DMS 273 (cell line): ENCODE results near the gene FAM53B.

ENCODE experiments used
- DNase-seq: peaks from one replicate; lab custom pipeline; 2025; ENCODE audit not compliant: unreplicated experiment; lab: John Stamatoyannopoulos, UW

FAM53B gene

GRCh38 chr10:124637091-124637700 is 107.0 kb downstream of the FAM53B start:
- DNase-seq, result no peak

DNA sequence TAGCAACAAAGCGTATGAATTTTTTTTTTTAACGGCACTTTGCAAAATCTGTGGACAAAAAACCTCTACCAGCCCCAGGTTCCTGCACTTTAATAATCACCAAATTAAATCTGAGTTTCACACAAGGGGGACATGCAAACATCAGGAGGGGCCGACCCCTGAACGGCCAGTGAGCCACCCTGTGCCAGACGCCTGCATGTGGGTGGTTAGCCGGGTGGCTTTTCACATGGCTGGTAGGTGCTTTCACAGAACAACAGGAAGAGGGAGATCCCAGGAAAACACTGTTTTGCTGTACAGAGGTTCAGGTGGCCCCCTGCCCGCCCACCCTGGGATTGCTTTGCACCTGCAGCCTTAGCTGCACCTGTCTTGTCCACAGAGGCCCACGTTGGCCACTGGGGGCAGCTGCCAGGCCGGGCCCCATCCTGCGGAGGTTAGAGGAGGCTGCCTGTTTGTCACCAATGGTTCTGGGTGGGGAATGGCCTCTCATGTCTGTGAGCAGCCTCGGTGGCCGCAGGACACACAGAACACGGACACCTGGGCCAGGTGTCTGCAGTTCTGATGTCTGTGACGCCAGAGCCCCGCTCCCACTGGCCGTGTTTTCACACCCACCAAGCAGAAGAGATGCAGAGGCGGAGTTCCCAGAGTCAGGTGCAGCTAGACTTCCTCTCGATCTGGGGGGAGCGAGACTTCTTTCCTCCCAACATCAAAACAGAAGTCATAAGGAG is 107.7 kb downstream of the FAM53B start:
- DNase-seq, result no peak

GRCh38 chr10:124632566-124632965 is 111.6 kb downstream of the FAM53B start:
- DNase-seq, result no peak

DNA sequence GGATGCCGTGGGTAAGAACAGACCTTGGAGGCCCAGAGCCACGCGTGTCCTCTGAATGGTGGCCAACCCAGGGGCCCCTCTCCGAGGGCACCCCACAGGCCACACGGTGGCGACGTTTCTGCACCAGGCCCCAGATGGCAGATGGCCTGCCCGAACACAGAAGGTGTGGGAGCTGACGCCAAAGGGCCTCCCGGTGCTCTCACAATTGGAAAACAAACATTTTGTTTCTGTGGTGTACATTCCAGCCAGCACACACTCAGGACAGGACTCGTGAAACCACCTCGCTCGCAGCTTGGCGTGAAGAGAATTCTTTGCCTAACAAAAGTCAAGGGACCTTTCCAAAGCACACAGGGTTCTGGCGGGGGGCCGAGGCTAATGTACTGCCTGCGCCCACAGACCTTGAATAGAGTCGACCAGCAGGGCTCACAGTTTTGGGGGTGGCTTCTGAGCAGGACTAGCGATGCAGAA is 112.1 kb downstream of the FAM53B start:
- peak; percentile 88 for DNase-seq

GRCh38 chr10:124630551-124630950 is 113.6 kb downstream of the FAM53B start:
- DNase-seq, result no peak

DNA sequence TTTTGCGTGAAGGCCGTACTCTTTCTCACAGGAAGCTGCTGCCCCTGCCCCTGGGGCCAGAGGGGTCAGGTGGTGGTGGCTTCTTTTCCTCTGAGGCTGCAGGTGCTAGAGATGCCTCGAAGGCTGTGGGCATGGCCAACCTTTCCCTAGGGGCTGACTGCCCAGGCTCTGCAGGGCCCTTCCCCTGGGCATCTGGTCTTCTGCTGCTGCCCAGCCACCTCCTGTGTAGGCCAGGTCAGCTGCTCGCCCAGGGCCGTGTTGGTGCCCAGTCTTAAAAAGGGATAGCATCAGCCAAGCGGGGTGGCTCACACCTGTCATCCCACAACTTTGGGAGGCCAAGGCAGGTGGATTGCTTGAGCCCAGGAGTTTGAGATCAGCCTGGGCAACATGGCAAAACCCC is 114.3 kb downstream of the FAM53B start:
- DNase-seq, result no peak

DNA sequence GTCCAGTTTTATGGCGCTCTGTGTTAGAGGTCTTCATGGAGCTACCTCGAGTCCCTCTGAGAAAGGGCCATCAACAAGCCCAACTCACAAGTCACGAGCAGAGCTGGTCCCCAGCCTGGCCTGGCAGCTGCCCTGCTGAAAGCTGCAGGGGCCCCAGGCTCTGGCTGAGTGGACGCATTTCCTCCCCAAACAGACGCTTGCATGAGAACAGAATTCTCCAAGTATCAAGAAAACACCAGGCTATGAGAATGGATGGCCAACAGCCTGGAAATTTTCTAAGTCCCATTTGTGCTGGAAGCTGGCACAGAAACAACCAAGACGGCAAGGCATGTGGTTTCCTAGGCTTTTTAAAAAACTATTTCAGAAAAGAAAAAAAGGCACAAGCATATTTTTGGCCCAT is 114.8 kb downstream of the FAM53B start:
- DNase-seq, result no peak

GRCh38 chr10:124628676-124629021 is 115.5 kb downstream of the FAM53B start:
- DNase-seq, result no peak

DNA sequence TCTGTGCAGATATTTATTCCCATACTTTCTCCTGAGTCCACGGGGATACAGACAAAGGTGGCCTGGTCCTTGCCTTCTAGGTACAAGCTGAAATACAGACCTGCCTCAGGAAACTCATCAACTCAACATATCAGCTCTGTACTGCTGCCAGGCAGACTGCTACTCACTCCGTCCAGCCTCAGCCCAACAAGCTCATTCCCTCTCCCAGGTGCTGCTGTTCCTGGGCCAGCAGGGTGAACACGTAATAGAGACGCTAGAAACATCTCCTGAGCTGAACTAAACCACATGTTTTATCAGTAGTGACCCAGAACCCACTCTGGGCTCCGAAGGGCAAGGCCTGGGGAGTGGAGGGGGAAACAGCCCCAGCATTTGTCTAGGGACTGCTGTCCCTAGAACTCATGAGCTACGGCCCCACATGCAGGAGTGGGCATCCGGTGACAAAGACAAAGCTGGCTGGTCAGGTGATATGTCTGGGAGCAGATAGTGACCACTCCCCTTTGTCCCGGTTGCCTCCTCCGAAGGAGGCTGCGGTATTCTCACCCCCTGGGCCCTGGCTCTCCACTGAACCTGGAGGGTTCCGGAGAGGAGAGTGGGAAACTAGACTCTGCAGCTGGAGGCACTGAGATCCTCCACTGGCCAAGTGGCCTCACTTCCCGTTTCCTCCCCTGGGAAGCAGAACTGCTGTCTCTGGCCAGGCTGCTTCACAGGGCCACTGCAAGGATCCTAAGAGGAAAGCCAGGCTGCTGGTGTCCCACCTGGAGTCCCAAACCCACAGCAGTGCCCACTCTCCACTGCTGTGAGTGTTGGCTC is 116.1 kb downstream of the FAM53B start:
- DNase-seq, result no peak

DNA sequence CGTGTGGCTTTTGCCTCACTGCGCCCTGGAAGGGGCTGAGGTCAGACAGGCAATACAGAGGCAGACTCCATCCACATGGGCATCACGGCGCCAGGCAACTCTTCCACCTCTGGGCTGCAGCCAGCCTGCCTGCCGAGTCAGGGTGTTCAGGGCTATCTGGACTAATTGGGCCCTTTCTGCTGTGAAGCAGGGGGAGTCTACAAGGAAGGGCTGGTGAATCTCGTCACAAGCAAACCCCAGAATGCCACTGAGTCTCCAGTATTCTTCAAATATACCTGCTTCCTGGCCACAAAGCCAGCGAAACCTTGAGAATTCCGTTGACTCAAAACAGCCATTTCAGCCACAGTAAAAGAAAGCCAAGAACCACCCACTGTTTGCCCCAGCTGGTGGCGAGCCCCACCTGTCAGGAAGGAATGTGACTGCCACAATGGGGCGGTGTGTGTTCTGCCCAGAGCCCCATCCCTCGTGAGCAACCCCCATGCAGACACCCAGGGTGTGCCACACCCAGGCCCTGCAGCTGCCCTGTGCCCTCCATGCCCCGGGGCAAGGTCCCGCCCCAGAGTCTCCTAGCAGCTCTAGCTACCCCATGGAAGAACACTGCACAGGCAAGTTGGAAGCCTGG is 117.3 kb downstream of the FAM53B start:
- DNase-seq, result no peak

- DNase-seq, result no peak
These were observed 118.3 kb downstream of the FAM53B start for GRCh38 chr10:124625831-124626238.

DNA sequence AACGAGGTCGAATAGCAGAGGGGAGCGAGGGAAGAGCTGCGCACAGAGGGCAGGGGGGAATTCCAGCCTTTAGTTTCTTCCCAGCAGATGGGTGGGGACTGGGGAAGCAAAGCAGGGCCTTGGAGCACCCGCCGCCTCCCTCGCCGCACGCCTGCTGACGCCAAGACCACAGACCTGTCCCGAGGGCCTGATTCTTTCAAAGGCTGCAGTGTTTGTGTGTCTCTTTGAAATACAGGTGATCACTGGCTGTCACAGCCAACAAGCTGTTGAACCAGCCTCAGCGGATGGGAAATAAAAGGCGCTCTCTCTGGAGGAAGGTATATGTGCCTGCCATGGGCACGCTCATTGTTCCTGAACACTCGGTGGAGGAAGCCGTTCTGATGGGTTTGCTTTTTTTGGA is 119.3 kb downstream of the FAM53B start:
- no peak for DNase-seq

- DNase-seq, result no peak
These were observed 119.7 kb downstream of the FAM53B start for GRCh38 chr10:124624466-124624865.

DNA sequence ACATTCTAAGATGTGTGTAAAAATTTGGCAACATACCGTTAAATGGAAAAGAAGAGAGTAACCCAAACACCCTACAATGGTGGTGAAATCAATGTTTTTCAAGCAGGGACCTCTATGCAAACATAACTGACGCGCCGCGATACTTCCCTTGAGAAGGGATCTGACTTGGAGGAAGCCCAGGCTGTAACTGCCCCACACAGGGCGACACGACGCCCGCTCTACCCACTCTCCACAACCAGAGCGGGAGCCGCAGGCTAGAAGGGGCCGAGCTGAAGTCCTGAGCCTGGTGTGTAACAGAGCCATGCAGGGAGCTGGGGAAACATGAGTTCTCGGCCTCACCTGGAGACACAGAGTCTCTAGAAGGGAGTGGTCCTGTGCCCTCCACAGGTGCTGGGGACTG is 120.2 kb downstream of the FAM53B start:
- DNase-seq, result no peak

GRCh38 chr10:124622866-124623536 is 121.2 kb downstream of the FAM53B start:
- DNase-seq, result no peak

DNA sequence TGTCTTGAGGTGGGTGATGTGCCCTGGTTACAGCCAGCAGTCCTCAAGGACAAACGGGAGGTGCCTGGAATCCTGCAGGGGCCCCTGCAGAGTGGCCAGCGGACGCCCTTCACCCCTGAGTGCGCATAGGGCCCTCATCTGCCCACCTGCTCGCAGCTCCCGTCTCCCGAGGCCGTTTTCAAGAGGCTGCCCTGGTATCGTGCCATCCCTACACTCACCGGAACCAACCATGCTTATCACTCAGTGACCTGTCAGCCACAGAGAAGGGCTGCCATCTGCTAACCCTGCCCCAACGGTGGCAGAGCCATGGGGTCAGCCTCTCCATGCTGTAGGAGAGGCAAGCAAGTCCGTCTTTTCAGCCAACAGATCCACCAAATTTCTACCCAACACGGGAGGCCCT is 122.0 kb downstream of the FAM53B start:
- no peak for DNase-seq

GRCh38 chr10:124621637-124622036 is 122.5 kb downstream of the FAM53B start:
- DNase-seq, result no peak

- no peak for DNase-seq
These were observed 124.2 kb downstream of the FAM53B start for GRCh38 chr10:124619802-124620490.

DNA sequence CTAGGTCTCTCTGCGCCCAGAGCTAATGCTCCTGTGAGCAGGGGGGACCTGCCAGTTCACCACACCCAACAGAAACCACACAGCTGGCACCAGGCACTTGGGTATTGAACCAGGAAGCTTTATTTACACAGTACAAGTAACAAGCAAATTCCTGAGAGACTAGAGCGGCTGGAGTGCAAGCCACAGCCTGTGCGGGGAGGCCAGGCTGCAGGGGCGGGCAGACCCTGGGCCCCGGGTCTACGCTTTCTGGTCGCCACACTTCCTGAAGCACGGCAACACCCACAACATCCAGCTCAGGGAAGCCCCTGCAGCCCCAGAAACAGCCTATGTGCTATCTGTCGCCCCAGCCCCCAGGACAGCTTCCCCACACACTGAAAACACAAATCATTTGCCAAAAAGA is 125.0 kb downstream of the FAM53B start:
- DNase-seq, result no peak

- no peak for DNase-seq
These were observed 125.6 kb downstream of the FAM53B start for GRCh38 chr10:124618470-124619073.
